Measurements from ENCODE around the gene UGT1A8.

The UGT1A8 gene

GRCh38 chr2:233598952-233599351 is 18.5 kb upstream of the UGT1A8 start:
- TF ChIP-seq CTCF (IDR thresholded peaks at IDR 0.05): no peak

GRCh38 chr2:233600386-233600785 is 17.0 kb upstream of the UGT1A8 start:
- TF ChIP-seq CTCF (IDR thresholded peaks at IDR 0.05): no peak

- no peak for TF ChIP-seq CTCF (IDR thresholded peaks at IDR 0.05)
These were observed 15.4 kb upstream of the UGT1A8 start for GRCh38 chr2:233602076-233602475.

- TF ChIP-seq CTCF (IDR thresholded peaks at IDR 0.05): no peak
These were observed 13.9 kb upstream of the UGT1A8 start for GRCh38 chr2:233603520-233603919.

- TF ChIP-seq CTCF (IDR thresholded peaks at IDR 0.05): no peak
These were observed 12.6 kb upstream of the UGT1A8 start for GRCh38 chr2:233604826-233605225.

GRCh38 chr2:233605680-233606079 is 11.8 kb upstream of the UGT1A8 start:
- TF ChIP-seq CTCF (IDR thresholded peaks at IDR 0.05): no peak

- no peak for TF ChIP-seq CTCF (IDR thresholded peaks at IDR 0.05)
These were observed 6.1 kb upstream of the UGT1A8 start for GRCh38 chr2:233611284-233611683.

- TF ChIP-seq CTCF (IDR thresholded peaks at IDR 0.05): no peak
These were observed 2.8 kb downstream of the UGT1A8 start for GRCh38 chr2:233620204-233620603.
